Trophoblast cell (in vitro differentiated cells and primary cell): ENCODE data around the gene GPLD1.

Experiments
- DNase-seq, 2 donors: peaks; one replicate each; pipeline ENCODE4 v3.0.0-alpha.2; 2016
- H2AFZ ChIP-seq: 2 replicates; pipeline ENCODE4 v1.6.1; 2013; ENCODE audit warnings: low read length, moderate library complexity, mild to moderate bottlenecking; ENCODE audit not compliant: insufficient read depth, poor library complexity
- H2AK5ac ChIP-seq: 2 replicates; pipeline ENCODE4 v1.6.1; 2013; ENCODE audit warnings: mild to moderate bottlenecking, low read length
- H2BK120ac ChIP-seq: 2 replicates; pipeline ENCODE4 v1.6.1; 2013; ENCODE audit warnings: low read length, mild to moderate bottlenecking, moderate library complexity; ENCODE audit not compliant: insufficient read depth, poor library complexity
- H2BK12ac ChIP-seq: 2 replicates; pipeline ENCODE4 v1.6.1; 2013; ENCODE audit warnings: mild to moderate bottlenecking, low read length, moderate library complexity
- H2BK5ac ChIP-seq: 2 replicates; pipeline ENCODE4 v1.6.1; 2013; ENCODE audit warnings: low read length, low read depth, moderate library complexity, mild to moderate bottlenecking; ENCODE audit not compliant: poor library complexity
- H3K14ac ChIP-seq: 2 replicates; pipeline ENCODE4 v1.6.1; 2013; ENCODE audit warnings: mild to moderate bottlenecking, low read length
- H3K18ac ChIP-seq: 2 replicates; pipeline ENCODE4 v1.6.1; 2013; ENCODE audit warnings: mild to moderate bottlenecking, low read length
- H3K23ac ChIP-seq: 2 replicates; pipeline ENCODE4 v1.6.1; 2013; ENCODE audit warnings: low read length
- H3K27ac ChIP-seq: 2 replicates; pipeline ENCODE4 v1.5.1; 2013; ENCODE audit warnings: low read depth, mild to moderate bottlenecking, inconsistent platforms, low read length, moderate library complexity
- H3K27me3 ChIP-seq: 2 replicates; pipeline ENCODE4 v1.6.1; 2013; ENCODE audit warnings: inconsistent platforms, mild to moderate bottlenecking, low read length, moderate library complexity; ENCODE audit not compliant: insufficient read depth
- H3K36me3 ChIP-seq, 2 experiments: 1 replicate in 1 of 2; 2 replicates in 1 of 2; pipeline ENCODE4 v1.6.1; 2013; ENCODE audit warnings: low read length in 2 of 2, mild to moderate bottlenecking in 2 of 2, moderate library complexity in 1 of 2; ENCODE audit not compliant: insufficient read depth in 2 of 2, control insufficient read depth in 1 of 2
- H3K4ac ChIP-seq: 2 replicates; pipeline ENCODE4 v1.6.1; 2013; ENCODE audit warnings: low read depth, mild to moderate bottlenecking, low read length, moderate library complexity
- H3K4me1 ChIP-seq, 2 experiments: 1 replicate in 1 of 2; 2 replicates in 1 of 2; pipeline ENCODE4 v1.6.1; 2013; ENCODE audit warnings: low read length in 2 of 2, mild to moderate bottlenecking in 2 of 2, moderate library complexity in 1 of 2; ENCODE audit not compliant: insufficient read depth in 2 of 2, control insufficient read depth in 1 of 2
- H3K4me2 ChIP-seq: 2 replicates; pipeline ENCODE4 v1.6.1; 2013; ENCODE audit warnings: inconsistent platforms, mild to moderate bottlenecking, low read length, moderate library complexity
- H3K4me3 ChIP-seq: 2 replicates; pipeline ENCODE4 v1.5.1; 2013; ENCODE audit warnings: mild to moderate bottlenecking, low read depth, low read length, inconsistent platforms
- H3K79me1 ChIP-seq: one replicate; pipeline ENCODE4 v1.6.1; 2013; ENCODE audit warnings: low read length
- H3K79me2 ChIP-seq: 2 replicates; pipeline ENCODE4 v1.6.1; 2013; ENCODE audit warnings: low read length, mild to moderate bottlenecking; ENCODE audit not compliant: control insufficient read depth, insufficient read depth, poor library complexity
- H3K9ac ChIP-seq: 2 replicates; pipeline ENCODE4 v1.6.1; 2013; ENCODE audit warnings: mild to moderate bottlenecking, low read length
- H3K9me3 ChIP-seq: 2 replicates; pipeline ENCODE4 v1.6.1; 2013; ENCODE audit warnings: low read depth, mild to moderate bottlenecking, control low read depth, inconsistent platforms, low read length; ENCODE audit not compliant: insufficient read depth
- H4K12ac ChIP-seq: 2 replicates; pipeline ENCODE4 v1.6.1; 2013; ENCODE audit warnings: low read depth, mild to moderate bottlenecking, low read length, moderate library complexity
- H4K8ac ChIP-seq: 2 replicates; pipeline ENCODE4 v1.6.1; 2013; ENCODE audit warnings: low read depth, mild to moderate bottlenecking, low read length, moderate library complexity
- H4K91ac ChIP-seq: one replicate; pipeline ENCODE4 v1.6.1; 2013; ENCODE audit warnings: low read depth, mild to moderate bottlenecking, low read length, moderate library complexity
- WGBS: extraction: QIAGEN DNeasy Blood & Tissue Kit; methylation state at CpG from one replicate; pipeline ENCODE4 v1.1.7; 2013; ENCODE audit warnings: missing lambda C conversion rate; ENCODE audit not compliant: insufficient read length, insufficient coverage; ENCODE audit errors: extremely low coverage; 5-methylcytosine and 5-hydroxymethylcytosine counted together

GPLD1 gene

GRCh38 chr6:24441599-24441904 lies 47.8 kb downstream of the GPLD1 start:
- Histone ChIP-seq H3K23ac (no peak overlapping the region), H3K9ac (no peak overlapping the region), H3K18ac (no peak overlapping the region), H3K27me3 (no peaks in the 10 kb centered on the region), H2AFZ (no peak overlapping the region), H3K27ac (no peak overlapping the region), H3K4ac (no peak overlapping the region), H3K4me3 (no peak overlapping the region), H4K8ac (no peak overlapping the region), H3K79me1 (no peaks in the 10 kb centered on the region), H3K4me1 (peaks cover 0 to 2% of the 10 kb centered on the region in 2 experiments), H3K79me2 (no peaks in the 10 kb centered on the region), H3K36me3 (no peaks in the 10 kb centered on the region), H3K4me2 (no peak overlapping the region), H3K9me3 (no peaks in the 10 kb centered on the region), H4K91ac (no peak overlapping the region), H3K14ac (no peak overlapping the region), H4K12ac (no peak overlapping the region), H2BK12ac (no peak overlapping the region), H2BK5ac (no peak overlapping the region), H2BK120ac (no peak overlapping the region), H2AK5ac (no peak overlapping the region)
- no CpG with 5 or more reads among the region's 3 CpGs for WGBS
- no peak for DNase-seq

GRCh38 chr6:24440897-24441598 lies 48.3 kb downstream of the GPLD1 start:
- Histone ChIP-seq H4K12ac (no peak overlapping the region), H3K4me2 (no peak overlapping the region), H3K4me3 (no peak overlapping the region), H3K27me3 (no peaks in the 10 kb centered on the region), H2BK5ac (no peak overlapping the region), H3K18ac (no peak overlapping the region), H3K14ac (no peak overlapping the region), H4K8ac (no peak overlapping the region), H3K4ac (no peak overlapping the region), H2BK120ac (no peak overlapping the region), H2AFZ (no peak overlapping the region), H3K79me1 (no peaks in the 10 kb centered on the region), H3K36me3 (no peaks in the 10 kb centered on the region), H3K23ac (peak overlapping the region; percentile 59), H3K4me1 (peaks cover 0 to 2% of the 10 kb centered on the region in 2 experiments), H3K9me3 (no peaks in the 10 kb centered on the region), H3K79me2 (no peaks in the 10 kb centered on the region), H2BK12ac (no peak overlapping the region), H2AK5ac (no peak overlapping the region), H4K91ac (no peak overlapping the region), H3K27ac (no peak overlapping the region), H3K9ac (no peak overlapping the region)
- no CpG with 5 or more reads among the region's 16 CpGs for WGBS
- DNase-seq = peak; percentile 68

- Histone ChIP-seq H3K4me2 (no peak overlapping the region), H3K79me1 (no peaks in the 10 kb centered on the region), H3K36me3 (no peaks in the 10 kb centered on the region), H3K14ac (no peak overlapping the region), H3K18ac (no peak overlapping the region), H2AK5ac (no peak overlapping the region), H4K8ac (no peak overlapping the region), H3K4me1 (no peaks in the 10 kb centered on the region), H3K4ac (no peak overlapping the region), H3K4me3 (no peak overlapping the region), H2BK120ac (no peak overlapping the region), H4K91ac (no peak overlapping the region), H3K23ac (no peak overlapping the region), H3K27ac (no peak overlapping the region), H3K27me3 (no peaks in the 10 kb centered on the region), H3K9me3 (no peaks in the 10 kb centered on the region), H3K9ac (no peak overlapping the region), H2BK12ac (no peak overlapping the region), H2AFZ (no peak overlapping the region), H4K12ac (no peak overlapping the region), H2BK5ac (no peak overlapping the region), H3K79me2 (no peaks in the 10 kb centered on the region)
- WGBS = no CpG with 5 or more reads among the region's 3 CpGs
- DNase-seq = no peak
These were observed 49.4 kb downstream of the GPLD1 start for GRCh38 chr6:24439858-24440539.

GRCh38 chr6:24436979-24437378 lies 52.4 kb downstream of the GPLD1 start:
- Histone ChIP-seq H2AK5ac (no peak overlapping the region), H3K4me2 (no peak overlapping the region), H2BK12ac (no peak overlapping the region), H4K91ac (no peak overlapping the region), H3K18ac (no peak overlapping the region), H3K23ac (no peak overlapping the region), H3K9ac (no peak overlapping the region), H3K79me2 (no peaks in the 10 kb centered on the region), H4K8ac (no peak overlapping the region), H3K36me3 (no peaks in the 10 kb centered on the region), H4K12ac (no peak overlapping the region), H2BK120ac (no peak overlapping the region), H2AFZ (no peak overlapping the region), H3K14ac (no peak overlapping the region), H3K79me1 (no peaks in the 10 kb centered on the region), H3K27me3 (no peaks in the 10 kb centered on the region), H2BK5ac (no peak overlapping the region), H3K27ac (no peak overlapping the region), H3K4ac (no peak overlapping the region), H3K4me1 (no peaks in the 10 kb centered on the region), H3K9me3 (no peaks in the 10 kb centered on the region), H3K4me3 (no peak overlapping the region)
- no CpG with 5 or more reads among the region's 14 CpGs for WGBS
- no peak for DNase-seq
